ENCODE data around the gene ELN.

- TF ChIP-seq EZH2 (IDR thresholded peaks at IDR 0.05; ENCODE audit: insufficient read depth, poor library complexity, severe bottlenecking) (no peak), EZH2phosphoT487 (IDR thresholded peaks at IDR 0.05; ENCODE audit: insufficient read depth, low read depth) (no peak)
These were observed 46.8 kb downstream of the ELN start for GRCh38 chr7:74074770-74075169.
